SU-DHL-6 (cell line): Measurements from ENCODE around the gene NEUROG1.

Experiments
- H2AFZ ChIP-seq: fragments of 200-600 bp; sonication (generic); 2 replicates; pipeline ENCODE4 v1.6.1; 2014; ENCODE audit warnings: low read depth, mild to moderate bottlenecking, moderate library complexity, mixed read lengths, antibody characterized with exemption, low read length; ENCODE audit not compliant: severe bottlenecking
- H3F3A ChIP-seq: fragments of 200-600 bp; shearing (Covaris generic); 2 replicates; pipeline ENCODE4 v1.6.0; 2016; ENCODE audit warnings: antibody characterized with exemption, mild to moderate bottlenecking; ENCODE audit not compliant: insufficient read depth
- H3K27ac ChIP-seq: fragments of 200-600 bp; sonication (generic); 2 replicates; pipeline ENCODE4 v1.5.1; 2016; ENCODE audit warnings: low read depth, mild to moderate bottlenecking, low read length, moderate library complexity, mixed read lengths
- H3K27me3 ChIP-seq: fragments of 200-600 bp; sonication (generic), shearing (Covaris generic); 2 replicates; pipeline ENCODE4 v1.6.0; 2014; ENCODE audit warnings: mild to moderate bottlenecking, low read length
- H3K36me3 ChIP-seq: fragments of 200-600 bp; sonication (generic); 2 replicates; pipeline ENCODE4 v1.6.1; 2014; ENCODE audit warnings: mild to moderate bottlenecking, low read length, mixed read lengths
- H3K4me2 ChIP-seq: fragments of 300-600, 200-600 bp; shearing (Covaris generic), sonication (generic); 2 replicates; pipeline ENCODE4 v1.6.0; 2014; ENCODE audit warnings: low read length, low read depth, mild to moderate bottlenecking; ENCODE audit not compliant: poor library complexity, severe bottlenecking
- H3K4me3 ChIP-seq: fragments of 200-600 bp; sonication (generic); 2 replicates; pipeline ENCODE4 v1.5.1; 2014; ENCODE audit warnings: antibody characterized with exemption, low read length, mild to moderate bottlenecking, mixed read lengths; ENCODE audit not compliant: insufficient read depth, poor library complexity, severe bottlenecking
- H3K79me2 ChIP-seq: fragments of 200-600 bp; sonication (generic); 2 replicates; pipeline ENCODE4 v1.6.1; 2014; ENCODE audit warnings: mild to moderate bottlenecking, low read length, moderate library complexity; ENCODE audit not compliant: insufficient read depth
- H3K9ac ChIP-seq: fragments of 200-600 bp; sonication (generic); 2 replicates; pipeline ENCODE4 v1.7.0; 2014; ENCODE audit warnings: mild to moderate bottlenecking, low read length
- H3K9me2 ChIP-seq: fragments of 200-600 bp; sonication (generic); replicated peaks from 2 replicates; pipeline ENCODE4 v1.6.1; 2014; ENCODE audit warnings: low read length; ENCODE audit not compliant: insufficient read depth
- H3K9me3 ChIP-seq: fragments of 200-600 bp; sonication (generic); 2 replicates; pipeline ENCODE4 v1.6.1; 2014; ENCODE audit warnings: low read length, mixed read lengths; ENCODE audit not compliant: insufficient read depth
- H4K20me1 ChIP-seq: fragments of 200-600 bp; sonication (generic); 2 replicates; pipeline ENCODE4 v1.6.1; 2014; ENCODE audit warnings: low read depth, mild to moderate bottlenecking, antibody characterized with exemption, low read length, moderate library complexity, mixed read lengths
- EZH2phosphoT487 ChIP-seq: fragments of 200-600 bp; sonication (generic), shearing (Covaris generic); conservative IDR thresholded peaks from 2 replicates; pipeline ENCODE4 v1.6.1; 2018; ENCODE audit warnings: mild to moderate bottlenecking, antibody characterized with exemption, low read length, moderate library complexity, mixed read lengths
- TF ChIP-seq, protein P1 (sequence below): fragments of 200-600 bp; sonication (generic); IDR thresholded peaks from one replicate; pipeline ENCODE4 v1.5.1; 2017; ENCODE audit warnings: antibody characterized with exemption, mild to moderate bottlenecking, low read length, moderate library complexity; ENCODE audit not compliant: insufficient read depth, poor library complexity, severe bottlenecking

The NEUROG1 gene

DNA sequence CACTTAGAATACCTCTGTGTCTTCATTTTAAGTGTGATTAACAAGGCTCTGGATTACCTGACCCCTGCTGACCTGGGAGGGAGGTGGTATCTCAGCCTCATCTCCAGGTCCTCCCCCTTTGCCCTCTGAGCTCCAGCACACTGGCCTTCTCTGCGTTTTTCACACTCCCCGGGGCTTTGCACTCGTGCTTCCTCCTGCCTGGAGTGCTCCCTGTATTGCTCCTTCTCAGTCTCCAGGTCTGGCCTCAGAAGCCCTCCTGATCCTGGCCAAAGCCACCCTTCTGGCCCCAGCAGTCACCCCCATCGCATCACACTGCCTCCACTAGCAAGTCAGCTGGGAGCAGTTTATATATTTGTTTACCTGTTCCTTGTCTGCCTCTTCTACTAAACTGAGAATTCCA lies 13.6 kb upstream of the NEUROG1 start:
- H3K9me3 ChIP-seq = no peaks in the 10 kb centered on the region
- no peaks in the 10 kb centered on the region for H3K27me3 ChIP-seq
- H2AFZ ChIP-seq = no peak overlapping the region
- no peaks in the 10 kb centered on the region for H4K20me1 ChIP-seq
- H3K36me3 ChIP-seq = no peaks in the 10 kb centered on the region
- TF ChIP-seq EZH2phosphoT487 = no peak
- TF ChIP-seq, protein P1, sequence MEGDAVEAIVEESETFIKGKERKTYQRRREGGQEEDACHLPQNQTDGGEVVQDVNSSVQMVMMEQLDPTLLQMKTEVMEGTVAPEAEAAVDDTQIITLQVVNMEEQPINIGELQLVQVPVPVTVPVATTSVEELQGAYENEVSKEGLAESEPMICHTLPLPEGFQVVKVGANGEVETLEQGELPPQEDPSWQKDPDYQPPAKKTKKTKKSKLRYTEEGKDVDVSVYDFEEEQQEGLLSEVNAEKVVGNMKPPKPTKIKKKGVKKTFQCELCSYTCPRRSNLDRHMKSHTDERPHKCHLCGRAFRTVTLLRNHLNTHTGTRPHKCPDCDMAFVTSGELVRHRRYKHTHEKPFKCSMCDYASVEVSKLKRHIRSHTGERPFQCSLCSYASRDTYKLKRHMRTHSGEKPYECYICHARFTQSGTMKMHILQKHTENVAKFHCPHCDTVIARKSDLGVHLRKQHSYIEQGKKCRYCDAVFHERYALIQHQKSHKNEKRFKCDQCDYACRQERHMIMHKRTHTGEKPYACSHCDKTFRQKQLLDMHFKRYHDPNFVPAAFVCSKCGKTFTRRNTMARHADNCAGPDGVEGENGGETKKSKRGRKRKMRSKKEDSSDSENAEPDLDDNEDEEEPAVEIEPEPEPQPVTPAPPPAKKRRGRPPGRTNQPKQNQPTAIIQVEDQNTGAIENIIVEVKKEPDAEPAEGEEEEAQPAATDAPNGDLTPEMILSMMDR = no peak
- no peaks in the 10 kb centered on the region for H3F3A ChIP-seq
- no peaks in the 10 kb centered on the region for H3K9me2 ChIP-seq
- no peak overlapping the region for H3K4me3 ChIP-seq
- H3K4me2 ChIP-seq = no peak overlapping the region
- H3K79me2 ChIP-seq = no peaks in the 10 kb centered on the region
- H3K9ac ChIP-seq = no peak overlapping the region
- H3K27ac ChIP-seq = no peak overlapping the region

DNA sequence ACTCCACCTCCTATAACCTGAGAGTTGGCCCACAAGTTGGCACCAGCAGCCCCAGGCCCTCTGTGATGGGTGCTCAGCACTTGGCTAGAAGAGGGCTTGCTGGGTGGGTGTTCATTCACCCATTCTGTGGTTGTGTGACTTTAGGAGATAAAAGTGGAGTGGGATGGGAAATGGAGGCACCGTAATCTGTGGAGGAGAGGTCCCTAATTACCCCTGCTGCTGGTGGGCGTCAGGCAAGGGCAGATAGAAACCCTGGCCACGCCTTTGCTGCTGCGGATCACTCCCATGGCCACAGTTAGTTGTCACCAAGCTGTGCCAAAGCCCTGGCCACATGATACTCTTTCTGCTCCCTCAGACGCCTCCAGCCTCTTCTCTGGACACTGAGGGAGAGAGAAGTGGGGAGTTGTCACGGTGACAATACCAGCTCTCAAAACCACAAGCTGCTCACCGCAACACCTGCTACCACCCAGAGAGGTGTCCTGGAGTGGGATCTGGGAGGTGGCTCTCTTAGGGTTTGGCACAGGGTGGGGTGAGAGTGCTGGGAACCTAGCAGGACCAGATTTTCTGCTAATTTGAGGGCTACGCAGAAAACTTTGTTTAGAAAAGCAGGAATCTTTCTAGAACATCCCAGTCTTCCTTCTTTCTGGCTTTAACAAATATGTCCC lies 12.0 kb upstream of the NEUROG1 start:
- Histone ChIP-seq H3K27ac (no peak overlapping the region), H3K9me3 (no peaks in the 10 kb centered on the region), H3K4me3 (no peak overlapping the region), H3K27me3 (no peaks in the 10 kb centered on the region), H3K9me2 (no peaks in the 10 kb centered on the region), H3K9ac (no peak overlapping the region), H2AFZ (no peak overlapping the region), H3K4me2 (no peak overlapping the region), H3K36me3 (no peaks in the 10 kb centered on the region), H3K79me2 (no peaks in the 10 kb centered on the region), H4K20me1 (no peaks in the 10 kb centered on the region), H3F3A (no peaks in the 10 kb centered on the region)
- TF ChIP-seq, protein P1 = no peak
- no peak for TF ChIP-seq EZH2phosphoT487

DNA sequence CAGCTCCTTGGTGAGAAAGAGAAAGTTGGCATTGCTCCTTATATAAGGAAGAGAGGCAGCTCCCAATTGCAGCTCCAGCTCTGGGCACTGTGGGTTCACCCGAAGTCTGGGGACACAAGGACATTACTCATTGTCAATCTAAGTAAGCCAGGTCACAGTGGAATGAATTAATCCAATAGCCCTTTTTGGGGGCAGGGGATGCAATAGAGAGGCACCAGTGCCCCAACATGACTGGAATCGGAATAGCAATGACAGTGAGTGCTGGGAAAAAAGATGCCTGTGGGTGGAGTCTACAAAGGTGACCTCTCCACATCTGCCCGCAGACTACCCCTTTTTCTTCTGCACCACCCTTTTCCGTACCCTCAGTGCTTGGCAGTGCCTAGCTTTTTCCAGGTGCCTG lies 11.1 kb upstream of the NEUROG1 start:
- no peaks in the 10 kb centered on the region for H3K27me3 ChIP-seq

More for the DNA sequence above, 11.1 kb upstream of the NEUROG1 start:
- Histone ChIP-seq H3K27ac (no peak overlapping the region), H3K36me3 (no peaks in the 10 kb centered on the region), H4K20me1 (no peaks in the 10 kb centered on the region), H3K4me2 (no peak overlapping the region), H3K4me3 (no peak overlapping the region), H3F3A (no peaks in the 10 kb centered on the region), H3K9me3 (no peaks in the 10 kb centered on the region), H2AFZ (no peak overlapping the region), H3K9me2 (no peaks in the 10 kb centered on the region), H3K79me2 (no peaks in the 10 kb centered on the region), H3K9ac (no peak overlapping the region)
- TF ChIP-seq, protein P1 = no peak
- TF ChIP-seq EZH2phosphoT487 = no peak
